K562 (cell line): ENCODE results near the gene UBE2C. TPM values are rescaled to one million over a fixed set of nuclear protein-coding genes. Genes with fewer than 3 reads are reported as not detected.

ENCODE experiments used
- BACH1 ChIP-seq: fragments of 200-800 bp; sonication (Bioruptor generic); IDR thresholded peaks from 2 replicates; pipeline ENCODE4 v1.6.1; 2016; ENCODE audit warnings: missing genetic modification characterization, missing compliant biosample characterization
- BHLHE40 ChIP-seq: IDR thresholded peaks from 2 replicates; pipeline ENCODE4 v1.6.1; 2011; ENCODE audit warnings: low read length, improper control_type of control experiment
- CBFA2T3 ChIP-seq: fragments of 450-650 bp; IDR thresholded peaks from 2 replicates; pipeline ENCODE4 v1.6.1; 2017
- CBFB ChIP-seq: sonication (generic); formaldehyde crosslinking; IDR thresholded peaks from 2 replicates; pipeline ENCODE4 v1.4.0; 2020; ENCODE audit warnings: mild to moderate bottlenecking, missing genetic modification reagents
- CBX1 ChIP-seq: sonication (generic); IDR thresholded peaks from 2 replicates; pipeline ENCODE4 v1.6.1; 2016; ENCODE audit warnings: antibody characterized with exemption, low read depth, mild to moderate bottlenecking
- GMEB1 ChIP-seq: fragments of 250-450 bp; sonication (Bioruptor Pico); IDR thresholded peaks from 2 replicates; pipeline ENCODE4 v1.4.0; 2020; ENCODE audit warnings: mild to moderate bottlenecking
- JUN ChIP-seq, 2 experiments: sonication (generic) in 1 of 2; formaldehyde crosslinking in 1 of 2; IDR thresholded peaks; 2 replicates each; pipeline versions ENCODE4 v1.6.1 to v1.8.0; 2012 to 2022; ENCODE audit warnings: borderline replicate concordance in 2 of 2, mild to moderate bottlenecking in 2 of 2, improper control_type of control experiment in 1 of 2, low read depth in 1 of 2, low read length in 1 of 2, missing genetic modification reagents in 1 of 2
- KDM2B ChIP-seq: fragments of 250-450 bp; sonication (Bioruptor Pico); IDR thresholded peaks from 2 replicates; pipeline ENCODE4 v1.8.0; 2021; ENCODE audit warnings: mild to moderate bottlenecking, moderate library complexity
- MAZ ChIP-seq, 2 experiments: fragments of 450-650 bp in 1 of 2; sonication (generic) in 1 of 2; formaldehyde crosslinking; IDR thresholded peaks in 1 of 2; conservative IDR thresholded peaks in 1 of 2; 2 replicates each; pipeline versions ENCODE4 v1.4.0 to v1.5.0; 2020; ENCODE audit warnings: mild to moderate bottlenecking in 1 of 2, missing genetic modification reagents in 1 of 2
- MITF ChIP-seq: IDR thresholded peaks from 2 replicates; pipeline ENCODE4 v1.6.1; 2014; ENCODE audit warnings: antibody characterized with exemption
- MYBL2 ChIP-seq, 2 experiments: fragments of 450-650 bp in 1 of 2; sonication (generic) in 1 of 2; formaldehyde crosslinking in 1 of 2; IDR thresholded peaks; 2 replicates each; pipeline versions ENCODE4 v1.6.1 to v1.8.1; 2017 to 2022; ENCODE audit warnings: borderline replicate concordance in 1 of 2, inconsistent platforms in 1 of 2, low read depth in 1 of 2, mild to moderate bottlenecking in 1 of 2, missing genetic modification reagents in 1 of 2, moderate library complexity in 1 of 2
- PCBP1 ChIP-seq: fragments of 200-400 bp; formaldehyde crosslinking; IDR thresholded peaks from 2 replicates; pipeline ENCODE4 v1.6.1; 2018; ENCODE audit warnings: mild to moderate bottlenecking, low read depth, low read length; ENCODE audit not compliant: poor library complexity, severe bottlenecking
- PHF8 ChIP-seq: fragments of 200-600 bp; sonication (generic); IDR thresholded peaks from 2 replicates; pipeline ENCODE4 v1.6.1; 2012; ENCODE audit warnings: mixed run types, mild to moderate bottlenecking, inconsistent platforms, low read length, moderate library complexity, borderline replicate concordance
- PURB ChIP-seq: sonication (generic); formaldehyde crosslinking; IDR thresholded peaks from 2 replicates; pipeline ENCODE4 v1.9.0; 2021; ENCODE audit warnings: low read depth, mild to moderate bottlenecking, missing genetic modification reagents
- RHOXF2B ChIP-seq: fragments of 250-450 bp; sonication (Bioruptor Pico); conservative IDR thresholded peaks from 2 replicates; pipeline ENCODE4 v1.5.1; 2021
- SMAD4 ChIP-seq: fragments of 250-450 bp; sonication (Bioruptor Pico); conservative IDR thresholded peaks from 2 replicates; pipeline ENCODE4 v1.8.0; 2021; ENCODE audit warnings: inconsistent platforms, mild to moderate bottlenecking, moderate library complexity
- SMC3 ChIP-seq: conservative IDR thresholded peaks from 2 replicates; pipeline ENCODE4 v1.6.1; 2011; ENCODE audit warnings: low read depth, low read length, improper control_type of control experiment; ENCODE audit not compliant: insufficient read depth
- STAG1 ChIP-seq: sonication (generic); formaldehyde crosslinking; IDR thresholded peaks from 2 replicates; pipeline ENCODE4 v1.5.0; 2020; ENCODE audit warnings: missing genetic modification reagents, borderline replicate concordance
- ZBTB26 ChIP-seq: fragments of 450-650 bp; formaldehyde crosslinking; IDR thresholded peaks from 2 replicates; pipeline ENCODE4 v1.4.0; 2022; ENCODE audit warnings: missing genetic modification characterization
- ZFP36 ChIP-seq: fragments of 150-350 bp; IDR thresholded peaks from 2 replicates; pipeline ENCODE4 v1.6.1; 2018; ENCODE audit warnings: low read length, low read depth; ENCODE audit not compliant: partially characterized antibody
- ZNF124 ChIP-seq: sonication (generic); formaldehyde crosslinking; IDR thresholded peaks from 2 replicates; pipeline ENCODE4 v1.8.1; 2022; ENCODE audit warnings: missing genetic modification reagents
- ZNF197 ChIP-seq: fragments of 200-800 bp; sonication (Bioruptor generic); IDR thresholded peaks from 2 replicates; pipeline ENCODE4 v1.6.1; 2016; ENCODE audit warnings: low read depth, missing genetic modification characterization, missing compliant biosample characterization
- ZNF253 ChIP-seq: fragments of 250-450 bp; sonication (Bioruptor Pico); conservative IDR thresholded peaks from 2 replicates; pipeline ENCODE4 v1.6.1; 2021; ENCODE audit warnings: mild to moderate bottlenecking
- ZNF695 ChIP-seq: fragments of 450-650 bp; formaldehyde crosslinking; IDR thresholded peaks from 2 replicates; pipeline ENCODE4 v1.4.0; 2020; ENCODE audit warnings: mild to moderate bottlenecking, moderate library complexity
- polyA plus RNA-seq, 8 experiments: library from polyadenylated mRNA; depleted of rRNA in 4 of 8; stranded (reverse) in 5 of 8; unstranded in 3 of 8; fragments of >200 nt; fragmentation: Nextera tagmentation in 2 of 8; fragmentation: Illumina TruSeq in 1 of 8; extraction: Ambion mirVana in 2 of 8; extraction: Trizol in 1 of 8; gene quantifications; 2 replicates each; pipeline versions ENCODE4 v1.2.1 to v1.2.3, GENCODE V29; 2011 to 2014; ENCODE audit warnings: inconsistent platforms in 1 of 8, missing spikeins in 1 of 8
- total RNA-seq, 7 experiments: library from RNA; depleted of rRNA in 6 of 7; stranded (reverse); fragments of >200 nt in 6 of 7; fragmentation: Illumina TruSeq in 2 of 7; extraction: Trizol in 2 of 7; gene quantifications; 2 replicates each; pipeline versions ENCODE4 v1.2.1 to v1.2.3, GENCODE V29; 2011 to 2021; ENCODE audit warnings: low replicate concordance in 1 of 7

Gene UBE2C
- total and polyA plus RNA-seq, 9 of the 15 experiments (the other 6 are each of a cell fraction or from before 2014, with no cell fraction given): 0.51 to 1.6 (median 0.69) TPM

- TF ChIP-seq MYBL2 (IDR thresholded peaks at IDR 0.05; ENCODE audit: low read depth) (no peak), MYBL2 (CRISPR knock-in tag; IDR thresholded peaks at IDR 0.05; ENCODE audit: borderline replicate concordance) (no peak), KDM2B (CRISPR knock-in tag) (no peak), ZNF253 (no peak), PURB (CRISPR knock-in tag) (no peak), MITF (no peak), SMC3 (no peak), CBX1 (no peak), MAZ (CRISPR knock-in tag; conservative IDR thresholded peaks at IDR 0.05 in 1 of 2, IDR thresholded peaks at IDR 0.05 in 1 of 2) (peak in 1 of 2 experiments; percentile 53; a peak in 2 of 4 replicates), GMEB1 (CRISPR knock-in tag) (no peak), JUN (IDR thresholded peaks at IDR 0.05; ENCODE audit: borderline replicate concordance, low read depth, low read length) (no peak), JUN (CRISPR knock-in tag; IDR thresholded peaks at IDR 0.05; ENCODE audit: borderline replicate concordance) (no peak), CBFA2T3 (no peak), ZNF197 (CRISPR knock-in tag) (no peak), PHF8 (peak; percentile 38; the same call in 1 of the 2 replicates), STAG1 (CRISPR knock-in tag) (no peak), ZNF124 (CRISPR knock-in tag) (no peak), ZFP36 (no peak), CBFB (CRISPR knock-in tag) (no peak), PCBP1 (no peak), BHLHE40 (no peak), SMAD4 (no peak), RHOXF2B (CRISPR knock-in tag) (no peak), BACH1 (tag) (no peak), ZBTB26 (no peak), ZNF695 (CRISPR knock-in tag) (no peak)
Observed at GRCh38 chr20:45833883-45834796, 21.7 kb downstream of the UBE2C start (continued).
